ENCODE results near the gene CACNG5.

DNA sequence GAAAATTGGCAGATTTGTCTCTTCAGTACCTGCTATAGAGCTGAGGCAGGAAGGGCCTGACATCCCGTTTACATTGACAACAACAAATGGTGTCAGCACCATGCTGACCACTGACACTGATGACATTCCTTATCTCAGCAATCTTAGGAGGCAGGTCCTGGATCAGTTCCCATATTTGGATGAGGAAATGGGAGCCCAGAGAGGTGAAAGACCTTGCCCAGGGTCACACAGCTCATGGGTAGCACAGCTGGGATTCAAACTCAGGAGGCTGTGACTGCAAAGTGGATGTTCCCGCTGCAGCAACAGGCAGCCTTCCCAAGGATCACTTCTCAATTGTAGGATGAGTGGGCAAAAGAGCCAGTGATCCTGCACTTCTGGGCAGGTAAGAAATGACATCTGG is 99.1 kb downstream of the CACNG5 start:
- TF ChIP-seq, protein P1, sequence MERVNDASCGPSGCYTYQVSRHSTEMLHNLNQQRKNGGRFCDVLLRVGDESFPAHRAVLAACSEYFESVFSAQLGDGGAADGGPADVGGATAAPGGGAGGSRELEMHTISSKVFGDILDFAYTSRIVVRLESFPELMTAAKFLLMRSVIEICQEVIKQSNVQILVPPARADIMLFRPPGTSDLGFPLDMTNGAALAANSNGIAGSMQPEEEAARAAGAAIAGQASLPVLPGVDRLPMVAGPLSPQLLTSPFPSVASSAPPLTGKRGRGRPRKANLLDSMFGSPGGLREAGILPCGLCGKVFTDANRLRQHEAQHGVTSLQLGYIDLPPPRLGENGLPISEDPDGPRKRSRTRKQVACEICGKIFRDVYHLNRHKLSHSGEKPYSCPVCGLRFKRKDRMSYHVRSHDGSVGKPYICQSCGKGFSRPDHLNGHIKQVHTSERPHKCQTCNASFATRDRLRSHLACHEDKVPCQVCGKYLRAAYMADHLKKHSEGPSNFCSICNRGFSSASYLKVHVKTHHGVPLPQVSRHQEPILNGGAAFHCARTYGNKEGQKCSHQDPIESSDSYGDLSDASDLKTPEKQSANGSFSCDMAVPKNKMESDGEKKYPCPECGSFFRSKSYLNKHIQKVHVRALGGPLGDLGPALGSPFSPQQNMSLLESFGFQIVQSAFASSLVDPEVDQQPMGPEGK (CRISPR knock-in tag; IDR thresholded peaks at IDR 0.05; ENCODE audit: borderline replicate concordance), result no peak
- no peak for TF ChIP-seq RARB (CRISPR knock-in tag; IDR thresholded peaks at IDR 0.05)
- no peak for TF ChIP-seq GLIS3 (CRISPR knock-in tag; IDR thresholded peaks at IDR 0.05)
- TF ChIP-seq ESRRG (CRISPR knock-in tag; IDR thresholded peaks at IDR 0.05), result no peak
- TF ChIP-seq ZFP30 (CRISPR knock-in tag; IDR thresholded peaks at IDR 0.05), result no peak
- no peak for TF ChIP-seq PPARA (CRISPR knock-in tag; IDR thresholded peaks at IDR 0.05; ENCODE audit: borderline replicate concordance)
- TF ChIP-seq TOX (CRISPR knock-in tag; IDR thresholded peaks at IDR 0.05; ENCODE audit: borderline replicate concordance), result no peak
- no peak for TF ChIP-seq ZNF70 (CRISPR knock-in tag; IDR thresholded peaks at IDR 0.05)
- TF ChIP-seq CSDC2 (CRISPR knock-in tag; IDR thresholded peaks at IDR 0.05), result no peak

Data from SK-N-SH treated with all-trans-retinoic acid at 6 μM for 48 hours (cell line).